Measurements from ENCODE around the gene COA3. TPM values are rescaled to one million over a fixed set of nuclear protein-coding genes. Genes with fewer than 3 reads are reported as not detected.

The COA3 gene
- total RNA-seq, 1 donor from 2014 or later, result 62.9 TPM

GRCh38 chr17:42818379-42818778 is 19.9 kb upstream of the COA3 start:
- no peak for ATAC-seq
- no peak for DNase-seq (ENCODE audit: low spot score)

- no peak for ATAC-seq
These were observed 19.4 kb upstream of the COA3 start for GRCh38 chr17:42817866-42818265.

GRCh38 chr17:42814633-42815399 is 16.3 kb upstream of the COA3 start:
- DNase-seq (ENCODE audit: low spot score) (no peak), ATAC-seq (no peak)

More at GRCh38 chr17:42817866-42818265, 19.4 kb upstream of the COA3 start:
- DNase-seq (ENCODE audit: low spot score), result no peak

GRCh38 chr17:42809250-42809649 is 10.7 kb upstream of the COA3 start:
- peak; percentile 92 for ATAC-seq
- DNase-seq (ENCODE audit: low spot score), result peak; percentile 63

- ATAC-seq (no peak), DNase-seq (ENCODE audit: low spot score) (no peak)
These were observed 7.7 kb upstream of the COA3 start for GRCh38 chr17:42806249-42806648.

- ATAC-seq, result peak; percentile 75
- no peak for DNase-seq (ENCODE audit: low spot score)
These were observed 6.4 kb upstream of the COA3 start for GRCh38 chr17:42804918-42805367.

- ATAC-seq, result no peak
- DNase-seq (ENCODE audit: low spot score), result no peak
These were observed 4.8 kb upstream of the COA3 start for GRCh38 chr17:42803074-42803883.

- ATAC-seq, result peak; percentile 20
These were observed 507 bp downstream of the COA3 start for GRCh38 chr17:42798011-42798382.

GRCh38 chr17:42797067-42798007 is 1.2 kb downstream of the COA3 start:
- ATAC-seq (peak; percentile 78), DNase-seq (ENCODE audit: low spot score) (peak; percentile 68)

More at GRCh38 chr17:42798011-42798382, 507 bp downstream of the COA3 start:
- DNase-seq (ENCODE audit: low spot score), result no peak

GRCh38 chr17:42796066-42796758 is 2.3 kb downstream of the COA3 start:
- ATAC-seq, result no peak
- DNase-seq (ENCODE audit: low spot score), result no peak

- DNase-seq (ENCODE audit: low spot score) (no peak), ATAC-seq (no peak)
These were observed 3.0 kb downstream of the COA3 start for GRCh38 chr17:42795465-42795864.

- DNase-seq (ENCODE audit: low spot score), result no peak
These were observed 3.4 kb downstream of the COA3 start for GRCh38 chr17:42795061-42795460.

GRCh38 chr17:42792545-42792944 is 6.0 kb downstream of the COA3 start:
- DNase-seq (ENCODE audit: low spot score), result no peak
- ATAC-seq, result no peak

More at GRCh38 chr17:42795061-42795460, 3.4 kb downstream of the COA3 start:
- ATAC-seq, result no peak

GRCh38 chr17:42791948-42792347 is 6.6 kb downstream of the COA3 start:
- DNase-seq (ENCODE audit: low spot score), result no peak
- peak; percentile 11 for ATAC-seq

- ATAC-seq, result no peak
These were observed 11.2 kb downstream of the COA3 start for GRCh38 chr17:42787266-42787665.

GRCh38 chr17:42784811-42785592 is 13.5 kb downstream of the COA3 start:
- no peak for DNase-seq (ENCODE audit: low spot score)

More at GRCh38 chr17:42787266-42787665, 11.2 kb downstream of the COA3 start:
- DNase-seq (ENCODE audit: low spot score), result no peak

GRCh38 chr17:42784409-42784808 is 14.1 kb downstream of the COA3 start:
- DNase-seq (ENCODE audit: low spot score), result no peak

More at GRCh38 chr17:42784811-42785592, 13.5 kb downstream of the COA3 start:
- no peak for ATAC-seq

GRCh38 chr17:42783791-42784138 is 14.7 kb downstream of the COA3 start:
- ATAC-seq, result no peak
- DNase-seq (ENCODE audit: low spot score), result no peak

More at GRCh38 chr17:42784409-42784808, 14.1 kb downstream of the COA3 start:
- ATAC-seq, result no peak

- ATAC-seq, result no peak
- DNase-seq (ENCODE audit: low spot score), result no peak
These were observed 15.3 kb downstream of the COA3 start for GRCh38 chr17:42783062-42783790.
